ENCODE measurements around the gene MEIOSIN. TPM values are rescaled to one million over a fixed set of nuclear protein-coding genes. Genes with fewer than 3 reads are reported as not detected.

MEIOSIN gene
- total and polyA plus RNA-seq, 3 donors from 2014 or later = 9.2 to 13.8 (median 10.4) TPM

DNA sequence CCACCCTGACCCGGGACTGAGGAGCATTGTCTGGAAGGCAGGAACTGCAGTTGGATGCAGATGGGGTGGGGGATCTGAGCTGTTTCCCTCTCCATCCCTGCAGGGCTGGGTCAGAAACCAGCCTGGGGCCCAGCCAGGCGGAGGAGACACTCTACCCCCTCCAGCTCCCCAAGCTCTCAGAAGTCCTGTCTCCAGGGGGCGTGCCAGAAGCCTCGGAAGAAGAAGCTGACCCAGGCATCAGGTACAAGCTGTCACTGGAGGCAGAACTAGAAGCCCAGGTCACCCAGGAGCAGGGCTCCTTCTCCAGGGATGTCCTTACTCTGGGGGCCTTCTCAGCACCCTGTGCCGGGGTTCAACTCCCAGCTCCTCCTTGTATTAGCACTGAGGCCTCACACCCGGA lies 20.3 kb downstream of the MEIOSIN start:
- WGBS, 2 donors = 66 to 81% methylated on average over 5 to 6 of the region's 6 CpGs
- intact Hi-C loops (cut with DNase I; ENCODE audit: low total_unique reads) = no loop called here
- no peak overlapping the region for H3K4me3 ChIP-seq

DNA sequence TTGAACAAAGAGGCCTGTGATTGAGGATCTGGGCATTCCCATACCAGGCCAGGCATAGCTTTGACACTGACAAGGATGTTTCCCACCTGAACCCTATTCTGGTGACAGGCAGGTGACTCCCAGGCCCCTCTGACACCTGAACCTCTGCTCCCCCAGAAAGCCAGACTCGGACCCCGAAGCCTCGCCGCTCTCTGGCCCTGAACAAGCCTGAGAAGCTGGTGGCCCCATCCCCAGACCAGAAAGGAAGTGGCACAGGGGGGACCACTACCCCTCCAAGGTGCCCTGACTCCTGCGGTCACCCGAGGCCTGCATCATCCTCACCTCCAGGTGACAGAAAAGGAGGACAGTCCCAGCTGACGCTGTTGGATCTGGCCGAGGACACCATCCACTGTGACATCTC lies 21.1 kb downstream of the MEIOSIN start:
- no peak overlapping the region for H3K27ac ChIP-seq
- no peaks in the 10 kb centered on the region for H3K27me3 ChIP-seq
- no peaks in the 10 kb centered on the region for H3K4me1 ChIP-seq
- H3K4me3 ChIP-seq = no peak overlapping the region
- no peak for DNase-seq
- no peaks in the 10 kb centered on the region for H3K9me3 ChIP-seq
- intact Hi-C loops (cut with DNase I; ENCODE audit: low total_unique reads) = no loop called here
- no peaks in the 10 kb centered on the region for H3K36me3 ChIP-seq (ENCODE audit: low read depth, missing control alignments)
- TF ChIP-seq, protein P1, sequence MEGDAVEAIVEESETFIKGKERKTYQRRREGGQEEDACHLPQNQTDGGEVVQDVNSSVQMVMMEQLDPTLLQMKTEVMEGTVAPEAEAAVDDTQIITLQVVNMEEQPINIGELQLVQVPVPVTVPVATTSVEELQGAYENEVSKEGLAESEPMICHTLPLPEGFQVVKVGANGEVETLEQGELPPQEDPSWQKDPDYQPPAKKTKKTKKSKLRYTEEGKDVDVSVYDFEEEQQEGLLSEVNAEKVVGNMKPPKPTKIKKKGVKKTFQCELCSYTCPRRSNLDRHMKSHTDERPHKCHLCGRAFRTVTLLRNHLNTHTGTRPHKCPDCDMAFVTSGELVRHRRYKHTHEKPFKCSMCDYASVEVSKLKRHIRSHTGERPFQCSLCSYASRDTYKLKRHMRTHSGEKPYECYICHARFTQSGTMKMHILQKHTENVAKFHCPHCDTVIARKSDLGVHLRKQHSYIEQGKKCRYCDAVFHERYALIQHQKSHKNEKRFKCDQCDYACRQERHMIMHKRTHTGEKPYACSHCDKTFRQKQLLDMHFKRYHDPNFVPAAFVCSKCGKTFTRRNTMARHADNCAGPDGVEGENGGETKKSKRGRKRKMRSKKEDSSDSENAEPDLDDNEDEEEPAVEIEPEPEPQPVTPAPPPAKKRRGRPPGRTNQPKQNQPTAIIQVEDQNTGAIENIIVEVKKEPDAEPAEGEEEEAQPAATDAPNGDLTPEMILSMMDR (IDR thresholded peaks at IDR 0.05) = no peak
- TF ChIP-seq POLR2A (IDR thresholded peaks at IDR 0.05) = no peak
- WGBS, 2 donors = 96% methylated on average over 8 of the region's 8 CpGs; no CpG with 5 or more reads in 1 of the 2 donors

More for the DNA sequence above, 20.3 kb downstream of the MEIOSIN start:
- Histone ChIP-seq H3K4me1 (no peaks in the 10 kb centered on the region), H3K36me3 (ENCODE audit: low read depth, missing control alignments) (no peaks in the 10 kb centered on the region), H3K27me3 (no peaks in the 10 kb centered on the region), H3K9me3 (no peaks in the 10 kb centered on the region), H3K27ac (no peak overlapping the region)
- no peak for DNase-seq
- TF ChIP-seq, protein P1 (IDR thresholded peaks at IDR 0.05) = no peak
- TF ChIP-seq POLR2A (IDR thresholded peaks at IDR 0.05) = no peak

DNA sequence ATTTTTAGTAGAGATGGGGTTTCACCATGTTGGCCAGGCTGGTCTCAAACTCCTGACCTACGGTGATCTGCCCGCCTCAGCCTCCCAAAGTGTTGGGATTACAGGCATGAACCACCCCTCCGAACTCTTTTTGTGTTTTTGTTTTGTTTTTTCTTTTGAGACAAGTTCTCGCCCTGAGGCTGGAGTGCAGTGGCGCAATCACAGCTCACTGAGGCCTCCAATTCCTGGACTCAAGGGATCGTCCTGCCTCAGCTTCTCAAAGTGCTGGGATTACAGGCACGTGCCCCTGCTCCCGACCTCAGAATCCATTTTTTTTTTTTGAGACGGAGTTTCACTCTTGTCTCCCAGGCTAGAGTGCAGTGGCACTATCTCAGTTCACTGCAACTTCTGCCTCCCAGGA lies 24.5 kb downstream of the MEIOSIN start:
- no peak for DNase-seq
- H3K27ac ChIP-seq = no peak overlapping the region
- no peaks in the 10 kb centered on the region for H3K9me3 ChIP-seq
- intact Hi-C loops (cut with DNase I; ENCODE audit: low total_unique reads) = no loop called here
- 82 to 86% methylated on average over 9 of the region's 9 CpGs for WGBS, 2 donors
- no peaks in the 10 kb centered on the region for H3K4me1 ChIP-seq
- TF ChIP-seq, protein P1 (IDR thresholded peaks at IDR 0.05) = no peak
- no peak for TF ChIP-seq POLR2A (IDR thresholded peaks at IDR 0.05)
- H3K27me3 ChIP-seq = no peaks in the 10 kb centered on the region
- H3K36me3 ChIP-seq (ENCODE audit: low read depth, missing control alignments) = no peaks in the 10 kb centered on the region
- H3K4me3 ChIP-seq = no peak overlapping the region

DNA sequence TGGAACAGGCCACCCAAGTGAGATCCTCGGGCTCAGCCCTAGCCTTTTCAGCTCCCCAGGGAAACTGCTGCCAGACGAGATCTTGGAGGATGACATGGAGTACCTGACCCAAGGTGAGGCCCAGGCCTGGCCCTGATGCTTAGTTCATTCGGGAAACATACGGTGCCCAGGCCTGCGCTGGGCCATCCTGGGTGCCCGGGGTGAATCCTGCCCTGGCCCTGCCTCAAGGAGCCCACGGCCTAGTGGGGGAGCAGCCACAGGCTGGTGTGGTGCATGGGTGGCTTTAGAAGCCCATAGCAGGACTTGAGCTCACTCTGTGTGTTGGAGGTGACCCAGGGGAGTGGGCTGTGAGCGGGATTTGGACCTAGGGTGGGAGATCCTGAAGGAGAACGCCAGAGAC lies 25.7 kb downstream of the MEIOSIN start:
- no peaks in the 10 kb centered on the region for H3K9me3 ChIP-seq
- intact Hi-C loops (cut with DNase I; ENCODE audit: low total_unique reads) = no loop called here
- no peak for DNase-seq
- peaks cover 6% of the 10 kb centered on the region for H3K4me1 ChIP-seq
- WGBS, 2 donors = 81 to 90% methylated on average over 4 to 9 of the region's 9 CpGs
- H3K27ac ChIP-seq = no peak overlapping the region
- no peaks in the 10 kb centered on the region for H3K27me3 ChIP-seq
- no peaks in the 10 kb centered on the region for H3K36me3 ChIP-seq (ENCODE audit: low read depth, missing control alignments)
- no peak overlapping the region for H3K4me3 ChIP-seq
- TF ChIP-seq, protein P1 (IDR thresholded peaks at IDR 0.05) = no peak

DNA sequence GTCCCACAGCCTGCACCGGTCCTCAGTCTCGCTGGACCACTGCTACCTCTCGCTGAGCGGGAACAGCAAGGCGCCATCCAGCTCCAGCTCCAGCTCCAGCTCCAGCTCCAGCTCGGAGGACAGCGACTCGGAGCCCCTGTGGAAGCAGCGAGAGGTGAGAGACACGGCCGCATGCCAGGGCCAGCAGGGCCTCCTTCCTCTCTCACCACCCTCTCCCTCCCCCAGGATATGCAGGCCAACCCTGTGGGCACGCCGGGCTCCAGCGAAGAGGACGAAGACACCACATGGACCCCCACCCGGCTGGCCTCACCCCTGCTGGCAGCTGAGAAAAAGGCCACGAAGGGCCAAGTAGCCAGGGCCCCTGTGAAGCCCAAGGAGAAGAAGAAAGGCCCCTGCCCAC lies 28.5 kb downstream of the MEIOSIN start:
- TF ChIP-seq POLR2A (IDR thresholded peaks at IDR 0.05) = no peak
- TF ChIP-seq, protein P1 (IDR thresholded peaks at IDR 0.05) = no peak
- 93 to 97% methylated on average over 11 to 17 of the region's 17 CpGs for WGBS, 2 donors
- Histone ChIP-seq H3K4me3 (no peak overlapping the region), H3K27me3 (no peaks in the 10 kb centered on the region), H3K4me1 (peaks cover 30% of the 10 kb centered on the region), H3K27ac (no peak overlapping the region), H3K36me3 (ENCODE audit: low read depth, missing control alignments) (no peaks in the 10 kb centered on the region), H3K9me3 (no peaks in the 10 kb centered on the region)
- intact Hi-C loops (cut with DNase I; ENCODE audit: low total_unique reads) = no loop called here
- DNase-seq = no peak

All from testis (tissue), 3 donors.